HG03558 (cell line): Measurements from ENCODE around the gene FOXD4L1.
"Not testable (repeated sequence)": the region's sequence is repeated elsewhere in the genome, so short reads cannot be mapped to it uniquely, and the experiment has no call there.

Source experiments
- ATAC-seq: cut with Tn5 transposase; IDR thresholded peaks from one replicate; pipeline ENCODE4 v1.9.1; 2021; ENCODE audit warnings: moderate number of reproducible peaks; ENCODE audit not compliant: unreplicated experiment; ENCODE audit errors: extremely low read depth

Gene FOXD4L1

GRCh38 chr2:113498365-113498764, at the start of gene FOXD4L1:
Gene FOXD4L1, plus strand, starts transcription at chr2:113498665. Its CDS starts 592 bp downstream, at chr2:113499257.
- ATAC-seq, result not testable (repeated sequence)

- ATAC-seq, result not testable (repeated sequence)
Measured at GRCh38 chr2:113465770-113466169, 32.7 kb upstream of the FOXD4L1 start.

DNA sequence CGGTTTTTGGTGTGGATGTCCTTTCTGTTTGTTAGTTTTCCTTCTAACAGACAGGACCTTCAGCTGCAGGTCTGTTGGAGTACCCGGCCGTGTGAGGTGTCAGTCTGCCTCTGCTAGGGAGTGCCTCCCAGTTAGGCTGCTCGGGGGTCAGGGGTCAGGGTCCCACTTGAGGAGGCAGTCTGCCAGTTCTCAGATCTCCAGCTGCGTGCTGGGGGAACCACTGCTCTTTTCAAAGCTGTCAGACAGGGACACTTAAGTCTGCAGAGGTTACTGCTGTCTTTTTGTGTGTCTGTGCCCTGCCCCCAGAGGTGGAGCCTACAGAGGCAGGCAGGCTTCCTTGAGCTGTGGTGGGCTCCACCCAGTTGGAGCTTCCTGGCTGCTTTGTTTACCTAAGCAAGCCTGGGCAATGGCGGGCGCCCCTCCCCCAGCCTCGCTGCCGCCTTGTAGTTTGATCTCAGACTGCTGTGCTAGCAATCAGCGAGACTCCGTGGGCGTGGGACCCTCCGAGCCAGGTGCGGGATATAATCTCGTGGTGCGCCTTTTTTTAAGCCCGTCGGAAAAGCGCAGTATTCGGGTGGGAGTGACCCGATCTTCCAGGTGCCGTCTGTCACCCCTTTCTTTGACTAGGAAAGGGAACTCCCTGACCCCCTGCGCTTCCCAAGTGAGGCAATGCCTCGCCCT, 21.6 kb upstream of the FOXD4L1 start:
- ATAC-seq, result not testable (repeated sequence)

DNA sequence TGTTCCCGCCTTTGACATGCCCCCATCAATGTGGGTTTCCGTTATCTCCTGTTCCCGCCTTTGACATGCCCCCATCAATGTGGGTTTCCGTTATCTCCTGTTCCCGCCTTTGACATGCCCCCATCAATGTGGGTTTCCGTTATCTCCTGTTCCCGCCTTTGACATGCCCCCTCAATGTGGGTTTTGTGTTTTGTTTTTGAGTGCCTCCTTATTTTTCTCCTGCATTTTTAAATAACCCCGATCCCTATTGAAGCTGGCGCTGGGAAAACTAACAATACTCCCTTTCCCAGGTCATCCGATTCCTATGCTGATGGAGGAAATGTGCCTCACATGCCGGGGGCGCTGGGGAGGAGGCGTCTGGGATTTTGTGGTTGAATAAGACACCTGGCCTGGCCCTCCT, 1.9 kb upstream of the FOXD4L1 start:
- not testable (repeated sequence) for ATAC-seq

DNA sequence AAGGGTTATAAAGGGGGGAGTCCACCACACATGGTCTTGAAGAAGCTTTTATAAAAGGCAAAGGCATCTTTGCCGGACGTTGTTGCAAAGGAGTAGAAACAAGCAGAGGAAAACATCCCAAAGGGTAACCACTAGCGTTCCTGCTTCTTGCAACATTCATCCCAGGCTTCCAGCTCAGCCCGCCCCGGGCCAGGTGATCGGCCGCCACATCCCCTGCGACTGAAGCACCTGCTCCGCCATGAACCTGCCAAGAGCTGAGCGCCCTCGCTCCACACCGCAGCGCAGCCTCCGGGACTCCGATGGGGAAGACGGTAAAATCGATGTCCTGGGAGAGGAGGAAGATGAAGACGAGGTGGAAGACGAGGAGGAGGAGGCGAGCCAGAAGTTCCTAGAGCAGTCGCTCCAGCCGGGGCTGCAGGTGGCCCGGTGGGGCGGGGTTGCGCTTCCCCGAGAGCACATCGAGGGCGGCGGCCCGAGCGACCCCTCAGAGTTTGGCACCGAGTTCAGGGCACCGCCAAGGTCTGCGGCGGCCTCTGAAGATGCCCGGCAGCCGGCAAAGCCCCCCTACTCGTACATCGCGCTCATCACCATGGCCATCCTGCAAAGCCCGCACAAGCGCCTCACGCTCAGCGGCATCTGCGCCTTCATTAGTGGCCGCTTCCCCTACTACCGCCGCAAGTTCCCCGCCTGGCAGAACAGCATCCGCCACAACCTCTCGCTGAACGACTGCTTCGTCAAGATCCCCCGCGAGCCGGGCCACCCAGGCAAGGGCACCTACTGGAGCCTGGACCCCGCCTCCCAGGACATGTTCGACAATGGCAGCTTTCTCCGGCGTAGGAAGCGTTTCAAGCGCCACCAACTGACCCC, 787 bp downstream of the FOXD4L1 start:
- not testable (repeated sequence) for ATAC-seq

GRCh38 chr2:113499886-113500722, 1.6 kb downstream of the FOXD4L1 start:
- ATAC-seq, result not testable (repeated sequence)

DNA sequence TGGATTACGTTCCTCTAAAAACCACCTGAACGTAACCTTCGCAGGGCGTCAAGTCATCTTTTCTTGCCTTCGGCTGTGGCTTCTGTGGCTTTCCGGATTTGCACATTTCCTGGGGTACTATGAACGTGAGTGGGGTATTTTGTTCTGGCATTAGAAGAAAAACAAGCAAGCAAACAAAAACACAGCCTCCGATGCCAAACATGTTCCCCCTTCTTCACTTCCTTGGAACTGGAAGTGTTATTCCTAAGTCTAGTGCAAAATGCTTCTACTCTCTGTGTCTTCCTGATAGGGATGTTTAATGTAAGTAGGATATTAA, 2.2 kb downstream of the FOXD4L1 start:
- ATAC-seq, result not testable (repeated sequence)

DNA sequence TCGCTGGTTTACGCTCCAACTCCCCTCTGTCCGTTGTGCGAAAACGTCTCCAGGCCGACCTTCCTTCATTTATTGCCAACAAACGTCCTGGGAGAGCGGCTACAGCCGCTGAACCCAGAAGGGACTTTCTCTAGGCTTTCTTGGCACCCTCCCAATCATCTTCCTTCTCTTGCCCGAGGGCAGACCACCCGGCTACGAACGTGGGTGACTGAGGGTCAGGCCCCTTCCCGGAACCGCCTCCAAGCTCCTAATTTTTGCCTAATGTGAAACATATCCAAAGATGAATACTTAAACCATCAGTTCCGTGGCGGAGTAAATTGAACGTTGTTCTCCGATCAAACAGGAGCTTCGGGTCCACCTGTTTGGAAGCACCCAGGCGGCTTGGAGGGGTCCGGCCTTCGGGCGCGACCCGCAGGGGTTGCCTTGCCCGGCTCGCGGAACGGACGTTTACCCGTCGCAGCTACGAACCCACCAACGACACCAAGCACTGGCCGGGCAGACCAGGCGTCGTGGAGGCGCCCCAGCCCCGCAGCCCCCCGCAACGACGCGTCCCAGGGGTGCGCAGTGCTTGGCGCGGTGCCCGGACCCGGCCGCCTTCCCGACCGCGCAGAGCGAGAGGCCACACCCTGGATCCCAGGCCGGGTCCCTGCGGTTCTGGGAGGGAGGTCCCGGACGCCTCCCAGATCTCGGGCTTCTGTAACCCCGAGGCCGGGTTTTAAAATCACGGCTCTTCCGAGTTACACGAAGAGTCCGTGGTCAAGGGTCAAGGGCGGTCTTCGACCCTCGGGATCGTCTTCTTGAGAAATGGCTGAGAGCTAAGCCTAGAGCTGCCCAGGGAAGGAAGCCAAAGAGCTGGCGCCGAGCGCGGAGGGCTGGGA, 4.0 kb downstream of the FOXD4L1 start:
- ATAC-seq, result not testable (repeated sequence)

GRCh38 chr2:113503094-113504042, 4.9 kb downstream of the FOXD4L1 start:
- not testable (repeated sequence) for ATAC-seq

DNA sequence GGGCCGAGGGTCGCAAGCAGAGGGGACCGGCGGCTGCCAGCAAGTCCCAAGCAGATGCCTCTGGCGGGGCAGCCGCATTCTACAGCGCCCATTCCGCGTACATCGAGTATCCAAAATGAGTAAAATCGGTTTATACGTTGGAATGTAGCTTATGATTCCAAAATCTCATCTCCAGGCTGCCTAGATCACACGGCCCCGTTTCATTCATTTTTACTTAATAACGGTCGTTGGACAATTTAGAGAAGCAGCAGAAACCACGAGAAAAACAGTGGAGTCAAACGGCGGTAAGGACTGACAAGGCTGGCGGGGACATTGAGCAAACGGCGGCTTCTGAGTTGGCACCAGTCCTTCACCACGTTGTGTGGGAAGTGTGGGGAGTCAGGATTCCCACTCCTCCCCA, 5.6 kb downstream of the FOXD4L1 start:
- not testable (repeated sequence) for ATAC-seq

DNA sequence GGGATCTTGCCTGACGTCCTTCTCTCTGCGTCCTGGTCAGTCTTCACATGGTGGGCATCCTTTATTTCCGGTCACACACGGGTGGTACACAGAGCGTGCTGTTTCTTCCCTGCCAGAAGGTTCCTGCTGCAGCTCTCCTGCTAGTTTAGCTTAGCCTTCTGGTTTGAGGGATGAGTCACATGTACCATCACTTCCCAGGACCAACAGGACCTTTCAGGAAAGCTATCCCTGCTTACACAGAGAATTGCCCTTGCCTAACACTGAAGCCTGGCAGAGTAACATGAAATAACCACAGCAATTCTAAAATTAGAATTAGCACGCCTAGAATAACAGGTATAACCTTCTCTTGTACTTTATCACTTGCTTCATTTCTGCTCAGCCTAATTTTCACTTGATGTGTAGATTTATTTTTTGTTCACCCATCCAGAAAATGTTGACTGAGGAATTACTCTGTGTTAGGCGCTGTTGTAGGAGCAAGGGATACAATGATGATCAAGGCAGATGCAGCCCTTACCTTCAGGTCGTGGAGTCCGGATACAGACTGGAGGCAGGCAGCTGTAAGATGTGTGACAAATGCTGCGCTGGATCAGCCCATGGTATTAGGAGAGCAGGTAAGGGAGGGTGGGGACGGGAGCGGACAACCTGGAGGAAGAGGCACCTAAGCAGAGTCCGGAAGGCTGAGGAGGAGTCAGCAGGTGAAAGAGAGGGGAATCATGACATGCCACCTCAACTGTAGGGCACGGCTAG, 9.1 kb downstream of the FOXD4L1 start:
- ATAC-seq, result not testable (repeated sequence)

GRCh38 chr2:113508187-113508586, 9.7 kb downstream of the FOXD4L1 start:
- not testable (repeated sequence) for ATAC-seq

- ATAC-seq, result not testable (repeated sequence)
Measured at GRCh38 chr2:113510913-113511312, 12.4 kb downstream of the FOXD4L1 start.

DNA sequence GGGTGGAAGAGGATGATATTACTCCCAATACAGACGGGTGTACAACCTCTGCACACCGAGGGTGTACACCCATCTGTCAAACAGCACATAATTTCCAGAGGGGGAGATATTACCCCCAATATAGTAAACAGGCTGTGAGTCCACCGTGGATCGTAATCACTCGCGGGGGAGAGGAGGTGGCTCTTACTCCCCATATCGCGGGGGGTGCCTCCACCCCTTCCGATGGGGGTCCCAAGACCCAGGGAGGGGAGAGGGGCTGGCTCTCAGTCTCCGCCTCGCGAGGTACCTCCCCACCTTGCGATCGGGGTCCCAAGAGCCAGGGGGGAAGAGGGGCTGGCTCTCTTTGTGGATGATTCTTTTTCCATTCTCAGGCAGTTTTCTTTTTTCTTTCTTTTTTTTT, 13.4 kb downstream of the FOXD4L1 start:
- ATAC-seq, result not testable (repeated sequence)

DNA sequence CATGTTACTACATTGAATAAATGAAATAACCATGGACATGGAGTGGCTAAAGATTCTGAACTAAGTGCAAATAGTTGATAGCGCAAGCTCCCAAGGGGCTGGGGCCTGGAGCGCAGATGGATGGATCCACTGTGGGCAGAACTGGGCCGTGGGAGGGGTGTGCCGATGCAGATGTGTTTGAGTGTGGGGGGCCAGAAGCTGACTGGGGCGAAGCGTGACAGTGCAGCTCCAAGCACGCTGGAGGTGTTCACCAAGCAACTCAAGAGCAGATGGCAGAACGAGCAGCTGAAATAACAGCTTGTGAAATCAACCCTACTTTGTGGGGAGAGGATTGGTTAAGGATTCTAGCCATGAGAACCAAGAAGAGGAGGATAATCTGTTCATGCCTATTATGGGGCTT, 17.0 kb downstream of the FOXD4L1 start:
- not testable (repeated sequence) for ATAC-seq

DNA sequence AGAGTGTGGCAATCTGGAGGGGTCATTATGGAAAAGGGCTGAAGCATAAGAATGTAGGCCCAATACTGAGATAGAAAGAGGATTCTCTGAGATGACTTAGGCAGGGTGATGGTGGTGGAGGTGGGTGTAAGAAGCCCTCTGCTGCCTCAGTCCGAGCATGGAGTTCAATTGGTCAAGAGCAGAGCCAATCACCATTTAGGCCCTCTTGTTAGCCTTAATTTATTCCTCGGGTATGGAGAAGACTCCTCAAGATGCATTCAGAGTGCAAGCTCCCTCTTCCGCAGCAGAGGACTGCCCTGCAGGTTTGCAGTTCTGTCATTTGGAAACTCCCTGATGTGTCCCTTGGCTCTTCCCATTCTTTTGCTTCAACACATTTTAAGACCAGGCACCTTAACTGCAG, 17.5 kb downstream of the FOXD4L1 start:
- ATAC-seq, result not testable (repeated sequence)

DNA sequence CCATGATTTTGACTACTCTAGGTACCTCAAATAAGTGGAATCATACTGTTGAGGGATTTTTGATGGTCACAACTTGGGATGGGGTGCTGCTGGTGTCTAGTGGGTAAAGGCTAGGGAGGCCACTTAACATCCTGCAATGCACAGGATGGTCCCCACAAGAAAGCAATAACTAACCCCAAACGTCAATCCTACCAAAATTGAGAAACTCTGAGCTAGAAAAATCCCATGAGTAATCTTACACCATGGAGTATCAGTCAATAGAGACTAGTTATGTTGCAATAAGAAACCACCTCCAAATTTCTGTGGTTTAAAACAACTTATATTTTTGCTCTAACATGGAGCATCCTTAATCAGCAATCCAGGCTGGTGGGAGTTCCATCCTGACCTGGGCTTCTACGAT, 18.6 kb downstream of the FOXD4L1 start:
- ATAC-seq, result not testable (repeated sequence)

- not testable (repeated sequence) for ATAC-seq
Measured at GRCh38 chr2:113520837-113521236, 22.4 kb downstream of the FOXD4L1 start.
